IPS-NIHi11 (cell line): ENCODE results near the gene MPPED2.

Experiments
- DNase-seq: peaks from one replicate; pipeline ENCODE4 v3.0.0; 2012; ENCODE audit warnings: mixed read lengths, low spot score

Gene MPPED2

GRCh38 chr11:30452842-30453241 lies 133.3 kb downstream of the MPPED2 start:
- DNase-seq = no peak

GRCh38 chr11:30452114-30452513 lies 134.0 kb downstream of the MPPED2 start:
- no peak for DNase-seq

GRCh38 chr11:30451626-30452025 lies 134.5 kb downstream of the MPPED2 start:
- DNase-seq = no peak

GRCh38 chr11:30451167-30451566 lies 135.0 kb downstream of the MPPED2 start:
- no peak for DNase-seq

- no peak for DNase-seq
These were observed 139.0 kb downstream of the MPPED2 start for GRCh38 chr11:30447058-30447640.

GRCh38 chr11:30446520-30446919 lies 139.6 kb downstream of the MPPED2 start:
- no peak for DNase-seq

- peak; percentile 34 for DNase-seq
These were observed 141.1 kb downstream of the MPPED2 start for GRCh38 chr11:30445056-30445455.

GRCh38 chr11:30440510-30440909 lies 145.6 kb downstream of the MPPED2 start:
- DNase-seq = no peak

- DNase-seq = no peak
These were observed 149.4 kb downstream of the MPPED2 start for GRCh38 chr11:30436801-30437200.

GRCh38 chr11:30435488-30435887 lies 150.7 kb downstream of the MPPED2 start:
- DNase-seq = no peak

GRCh38 chr11:30434901-30435300 lies 151.3 kb downstream of the MPPED2 start:
- DNase-seq = no peak

- no peak for DNase-seq
These were observed 152.3 kb downstream of the MPPED2 start for GRCh38 chr11:30433831-30434230.

- DNase-seq = no peak
These were observed 153.4 kb downstream of the MPPED2 start for GRCh38 chr11:30432716-30433115.

GRCh38 chr11:30432178-30432577 lies 154.0 kb downstream of the MPPED2 start:
- DNase-seq = no peak

- no peak for DNase-seq
These were observed 154.9 kb downstream of the MPPED2 start for GRCh38 chr11:30431127-30431814.

- DNase-seq = no peak
These were observed 156.6 kb downstream of the MPPED2 start for GRCh38 chr11:30429550-30429949.

- no peak for DNase-seq
These were observed 159.4 kb downstream of the MPPED2 start for GRCh38 chr11:30426781-30427180.

- DNase-seq = no peak
These were observed 161.3 kb downstream of the MPPED2 start for GRCh38 chr11:30424844-30425243.

- no peak for DNase-seq
These were observed 161.8 kb downstream of the MPPED2 start for GRCh38 chr11:30424321-30424720.

GRCh38 chr11:30423886-30424285 lies 162.3 kb downstream of the MPPED2 start:
- peak; percentile 27 for DNase-seq

- no peak for DNase-seq
These were observed 162.9 kb downstream of the MPPED2 start for GRCh38 chr11:30423279-30423648.

- peak; percentile 59 for DNase-seq
These were observed 163.5 kb downstream of the MPPED2 start for GRCh38 chr11:30422447-30423278.

- no peak for DNase-seq
These were observed 165.8 kb downstream of the MPPED2 start for GRCh38 chr11:30420233-30420787.
